Upper lobe of left lung (tissue), 6 donors: Measurements from ENCODE around the gene ASTL. TPM values are rescaled to one million over a fixed set of nuclear protein-coding genes. Genes with fewer than 3 reads are reported as not detected.
A peak's percentile ranks its signal among the peaks of the same experiment; 100 is the strongest.

ENCODE experiments used
- ATAC-seq, 2 donors: fragments of 200-7000 bp; cut with Tn5 transposase; one replicate each; pipeline ENCODE4 v1.9.1; 2022; ENCODE audit warnings: mild to moderate bottlenecking in 2 of 2, moderate library complexity in 2 of 2; ENCODE audit not compliant: low FRiP score in 2 of 2
- DNase-seq, 2 donors: peaks; one replicate each; pipeline ENCODE4 v3.0.0-alpha.2; 2019 to 2020
- H3K27ac ChIP-seq, 4 donors: fragments of 200-600 bp; sonication (generic); one replicate each; pipeline ENCODE4 v1.5.1; 2016 to 2019
- H3K27me3 ChIP-seq, 4 donors: fragments of 200-600 bp; sonication (generic); one replicate each; pipeline ENCODE4 v1.5.1; 2017 to 2019
- H3K36me3 ChIP-seq, 4 donors: fragments of 200-600 bp; sonication (generic); one replicate each; pipeline ENCODE4 v1.5.1; 2016 to 2019
- H3K4me1 ChIP-seq, 4 donors: fragments of 200-600 bp; sonication (generic); one replicate each; pipeline ENCODE4 v1.5.1; 2018 to 2019
- H3K4me3 ChIP-seq, 4 donors: fragments of 200-600 bp; sonication (generic); one replicate each; pipeline ENCODE4 v1.5.1; 2017 to 2019; ENCODE audit warnings: mild to moderate bottlenecking in 2 of 4, moderate library complexity in 1 of 4
- H3K9me3 ChIP-seq, 4 donors: fragments of 200-600 bp; sonication (generic); one replicate each; pipeline ENCODE4 v1.5.1; 2018 to 2019
- EP300 ChIP-seq, 4 donors: sonication (generic); formaldehyde crosslinking; IDR thresholded peaks; one replicate each; pipeline ENCODE4 v1.5.1; 2017; ENCODE audit warnings: antibody characterized with exemption in 4 of 4, control low read depth in 2 of 4
- POLR2A ChIP-seq, 4 donors: fragments of 450-650 bp; IDR thresholded peaks; one replicate each; pipeline ENCODE4 v1.5.1; 2016 to 2017; ENCODE audit warnings: antibody characterized with exemption in 4 of 4, mild to moderate bottlenecking in 2 of 4
- POLR2AphosphoS5 ChIP-seq, 2 donors: sonication (generic); formaldehyde crosslinking; IDR thresholded peaks; one replicate each; pipeline ENCODE4 v1.5.1; 2017; ENCODE audit warnings: antibody characterized with exemption in 2 of 2
- WGBS, 2 donors: methylation state at CpG; one replicate each; pipeline ENCODE4 v1.1.5; 2017 to 2018; 5-methylcytosine and 5-hydroxymethylcytosine counted together
- total RNA-seq, 6 donors: library from RNA; depleted of rRNA in 4 of 6; stranded (reverse); fragments of >200 nt in 4 of 6; gene quantifications; one replicate each; pipeline versions ENCODE4 v1.1.0 to v1.2.1, GENCODE V29; 2016 to 2021
- TF ChIP-seq, protein P1 (sequence below), 6 experiments: fragments of 450-650 bp in 4 of 6; fragments of 200-600 bp in 2 of 6; sonication (generic) in 2 of 6; IDR thresholded peaks; one replicate each; pipeline ENCODE4 v1.5.1; 2016 to 2019; ENCODE audit warnings: antibody characterized with exemption in 6 of 6
- donor health status: DM: no; HTN: no; CAD: no; lungs with moderate emphysema.
- donor health status: DM: no; HTN: yes; CAD: no; lungs with severe emphysema.

Gene ASTL
- total RNA-seq, 6 donors from 2014 or later = 0.23 to 1.3 (median 0.27) TPM; not detected in 3

DNA sequence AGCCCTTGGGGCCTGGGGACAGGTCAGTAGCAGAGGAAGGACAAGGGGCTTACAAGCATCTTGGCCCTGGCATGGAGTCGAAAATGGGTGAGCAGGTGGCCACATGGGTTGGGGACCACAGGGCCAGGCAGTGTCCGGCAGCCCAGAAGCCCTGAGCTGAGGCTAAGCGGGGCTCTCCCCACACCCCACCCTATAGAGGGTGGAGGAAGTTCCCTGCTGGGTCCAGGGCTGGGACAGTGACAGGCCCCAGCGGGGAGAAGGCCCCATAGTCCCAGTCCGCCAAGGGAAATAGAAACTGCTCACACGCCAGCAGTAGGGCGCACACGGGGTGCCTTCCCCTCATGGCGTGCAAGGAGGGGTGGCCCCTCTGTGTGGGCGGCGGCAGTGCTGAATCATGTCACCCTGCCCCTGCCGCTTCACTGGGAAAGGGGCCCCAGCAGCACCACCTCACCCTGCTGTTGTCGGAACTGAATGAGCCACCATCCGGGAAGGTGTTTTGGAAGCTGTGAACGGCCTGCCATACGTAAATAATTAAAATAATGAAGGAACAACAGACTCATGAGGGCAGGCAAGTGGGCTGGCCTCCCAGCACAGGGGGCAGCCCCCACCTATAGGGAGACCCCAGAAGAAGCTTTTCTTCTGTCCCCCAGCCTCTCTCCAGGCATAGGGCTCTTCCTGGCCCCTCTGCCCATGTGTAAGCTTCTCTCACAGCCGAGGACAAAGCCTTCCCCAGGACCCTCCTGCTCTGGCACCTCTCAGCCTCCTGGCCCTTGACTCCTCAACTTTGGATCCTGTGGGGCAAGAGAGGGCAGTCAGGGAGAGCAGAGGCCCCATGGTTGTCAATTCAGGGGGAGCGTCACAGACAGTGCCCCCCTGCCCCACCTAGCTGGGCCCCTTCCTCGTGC is 19.6 kb upstream of the ASTL start:
- Histone ChIP-seq H3K9me3 (no peaks in the 10 kb centered on the region), H3K27ac (peak overlapping the region in 2 of 4 donors; percentile 13 to 36), H3K4me1 (peaks cover 0 to 7% (median 0%) of the 10 kb centered on the region in 4 donors), H3K36me3 (no peaks in the 10 kb centered on the region), H3K4me3 (no peak overlapping the region), H3K27me3 (no peaks in the 10 kb centered on the region)
- DNase-seq = peak in 1 of 2 donors; percentile 50
- WGBS, 2 donors = 62 to 64% methylated on average over 10 to 14 of the region's 19 CpGs
- ATAC-seq = peak; percentile 35 to 44
- TF ChIP-seq POLR2A (IDR thresholded peaks at IDR 0.05) = peak in 1 of 4 donors; percentile 6
- TF ChIP-seq POLR2AphosphoS5 (IDR thresholded peaks at IDR 0.05) = no peak
- TF ChIP-seq, protein P1, sequence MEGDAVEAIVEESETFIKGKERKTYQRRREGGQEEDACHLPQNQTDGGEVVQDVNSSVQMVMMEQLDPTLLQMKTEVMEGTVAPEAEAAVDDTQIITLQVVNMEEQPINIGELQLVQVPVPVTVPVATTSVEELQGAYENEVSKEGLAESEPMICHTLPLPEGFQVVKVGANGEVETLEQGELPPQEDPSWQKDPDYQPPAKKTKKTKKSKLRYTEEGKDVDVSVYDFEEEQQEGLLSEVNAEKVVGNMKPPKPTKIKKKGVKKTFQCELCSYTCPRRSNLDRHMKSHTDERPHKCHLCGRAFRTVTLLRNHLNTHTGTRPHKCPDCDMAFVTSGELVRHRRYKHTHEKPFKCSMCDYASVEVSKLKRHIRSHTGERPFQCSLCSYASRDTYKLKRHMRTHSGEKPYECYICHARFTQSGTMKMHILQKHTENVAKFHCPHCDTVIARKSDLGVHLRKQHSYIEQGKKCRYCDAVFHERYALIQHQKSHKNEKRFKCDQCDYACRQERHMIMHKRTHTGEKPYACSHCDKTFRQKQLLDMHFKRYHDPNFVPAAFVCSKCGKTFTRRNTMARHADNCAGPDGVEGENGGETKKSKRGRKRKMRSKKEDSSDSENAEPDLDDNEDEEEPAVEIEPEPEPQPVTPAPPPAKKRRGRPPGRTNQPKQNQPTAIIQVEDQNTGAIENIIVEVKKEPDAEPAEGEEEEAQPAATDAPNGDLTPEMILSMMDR (IDR thresholded peaks at IDR 0.05) = no peak

- WGBS, 2 donors = 91 to 96% methylated on average over 3 to 4 of the region's 5 CpGs
- H3K4me1 ChIP-seq = peaks cover 0 to 7% (median 0%) of the 10 kb centered on the region in 4 donors
- no peaks in the 10 kb centered on the region for H3K27me3 ChIP-seq
- ATAC-seq (peak in 1 of 2 donors; percentile 12), DNase-seq (no peak)
- H3K9me3 ChIP-seq = no peaks in the 10 kb centered on the region
- no peaks in the 10 kb centered on the region for H3K36me3 ChIP-seq
- H3K4me3 ChIP-seq = no peak overlapping the region
- no peak for TF ChIP-seq EP300 (IDR thresholded peaks at IDR 0.05)
- H3K27ac ChIP-seq = peak overlapping the region in 1 of 4 donors; percentile 13
Observed at GRCh38 chr2:96156926-96157648, 18.8 kb upstream of the ASTL start.

GRCh38 chr2:96156011-96156820 is 17.9 kb upstream of the ASTL start:
- DNase-seq (peak in 1 of 2 donors; percentile 16), ATAC-seq (no peak)
- Histone ChIP-seq H3K9me3 (no peaks in the 10 kb centered on the region), H3K4me1 (peaks cover 0 to 7% (median 0%) of the 10 kb centered on the region in 4 donors), H3K27me3 (no peaks in the 10 kb centered on the region), H3K27ac (no peak overlapping the region), H3K36me3 (no peaks in the 10 kb centered on the region), H3K4me3 (no peak overlapping the region)
- TF ChIP-seq, protein P1 (IDR thresholded peaks at IDR 0.05) = no peak
- TF ChIP-seq POLR2A (IDR thresholded peaks at IDR 0.05) = no peak
- no peak for TF ChIP-seq EP300 (IDR thresholded peaks at IDR 0.05)
- TF ChIP-seq POLR2AphosphoS5 (IDR thresholded peaks at IDR 0.05) = no peak
- WGBS, 2 donors = 81 to 92% methylated on average over 10 of the region's 10 CpGs

- H3K9me3 ChIP-seq = no peaks in the 10 kb centered on the region
- no peak for TF ChIP-seq EP300 (IDR thresholded peaks at IDR 0.05)
- TF ChIP-seq, protein P1 (IDR thresholded peaks at IDR 0.05) = no peak
- TF ChIP-seq POLR2AphosphoS5 (IDR thresholded peaks at IDR 0.05) = no peak
- no peak for TF ChIP-seq POLR2A (IDR thresholded peaks at IDR 0.05)
- 88 to 90% methylated on average over 13 to 16 of the region's 16 CpGs for WGBS, 2 donors
Observed at GRCh38 chr2:96154506-96155380, 16.4 kb upstream of the ASTL start.

More at GRCh38 chr2:96154506-96155380, 16.4 kb upstream of the ASTL start:
- no peaks in the 10 kb centered on the region for H3K27me3 ChIP-seq
- no peaks in the 10 kb centered on the region for H3K36me3 ChIP-seq
- DNase-seq = peak in 1 of 2 donors; percentile 13
- H3K4me3 ChIP-seq = no peak overlapping the region
- peaks cover 0 to 7% (median 0%) of the 10 kb centered on the region in 4 donors for H3K4me1 ChIP-seq
- ATAC-seq = no peak
- H3K27ac ChIP-seq = no peak overlapping the region
